ENCODE results near the gene KLHL1.

GRCh38 chr13:69959046-69959445 is 149.2 kb downstream of the KLHL1 start:
- TF ChIP-seq CTCF (IDR thresholded peaks at IDR 0.05; ENCODE audit: poor library complexity, severe bottlenecking) (no peak), POLR2AphosphoS5 (IDR thresholded peaks at IDR 0.05) (no peak), EZH2 (IDR thresholded peaks at IDR 0.05; ENCODE audit: borderline replicate concordance, insufficient read depth, low read length, poor library complexity, severe bottlenecking) (no peak), REST (IDR thresholded peaks at IDR 0.05; ENCODE audit: borderline replicate concordance) (no peak), EP300 (conservative IDR thresholded peaks at IDR 0.05; ENCODE audit: poor library complexity, severe bottlenecking) (no peak)

Data from neural cell (in vitro differentiated cells).